K562 (cell line): ENCODE data around the gene ST6GALNAC1. TPM values are rescaled to one million over a fixed set of nuclear protein-coding genes. Genes with fewer than 3 reads are reported as not detected.

Experiments
- C11orf30 ChIP-seq: fragments of 450-650 bp; IDR thresholded peaks from 2 replicates; pipeline ENCODE4 v1.6.1; 2016; ENCODE audit warnings: low read depth, mild to moderate bottlenecking
- CHD2 ChIP-seq: IDR thresholded peaks from 2 replicates; pipeline ENCODE4 v1.6.1; 2011; ENCODE audit warnings: low read depth, low read length
- CXXC5 ChIP-seq: fragments of 250-450 bp; sonication (Bioruptor Pico); IDR thresholded peaks from 2 replicates; pipeline ENCODE4 v1.8.0; 2022; ENCODE audit warnings: inconsistent platforms, mild to moderate bottlenecking, moderate library complexity
- E2F4 ChIP-seq: sonication (generic); formaldehyde crosslinking; IDR thresholded peaks from 2 replicates; pipeline ENCODE4 v1.8.0; 2022; ENCODE audit warnings: mild to moderate bottlenecking, low read depth, missing genetic modification reagents
- ELF1 ChIP-seq: fragments of 200-800 bp; sonication (Bioruptor generic); IDR thresholded peaks from 2 replicates; pipeline ENCODE4 v1.6.1; 2016; ENCODE audit warnings: missing genetic modification characterization, missing compliant biosample characterization
- ETV5 ChIP-seq: sonication (generic); formaldehyde crosslinking; IDR thresholded peaks from 2 replicates; pipeline ENCODE4 v1.4.0; 2020; ENCODE audit warnings: low read depth, mild to moderate bottlenecking, missing genetic modification reagents
- GTF2A2 ChIP-seq: IDR thresholded peaks from 2 replicates; pipeline ENCODE4 v1.6.1; 2016; ENCODE audit warnings: mild to moderate bottlenecking, missing genetic modification characterization, missing compliant biosample characterization
- HMGN3 ChIP-seq: IDR thresholded peaks from 2 replicates; pipeline ENCODE4 v1.6.1; 2011; ENCODE audit warnings: borderline replicate concordance, low read depth, mild to moderate bottlenecking, mixed read lengths, low read length; ENCODE audit not compliant: insufficient read length; ENCODE audit errors: extremely low read depth
- IRF9 ChIP-seq: fragments of 450-650 bp; IDR thresholded peaks from 2 replicates; pipeline ENCODE4 v1.6.1; 2016; ENCODE audit warnings: missing biosample characterization, missing genetic modification characterization
- MECOM ChIP-seq: fragments of 250-450 bp; sonication (Bioruptor Pico); IDR thresholded peaks from 2 replicates; pipeline ENCODE4 v1.8.0; 2022; ENCODE audit warnings: inconsistent platforms
- MEF2D ChIP-seq: conservative IDR thresholded peaks from 2 replicates; pipeline ENCODE4 v1.6.1; 2016; ENCODE audit warnings: low read depth, missing genetic modification characterization, missing compliant biosample characterization
- NFE2 ChIP-seq: IDR thresholded peaks from 2 replicates; pipeline ENCODE4 v1.6.1; 2014; ENCODE audit warnings: antibody characterized with exemption, low read depth
- PTRF ChIP-seq: fragments of 450-650 bp; IDR thresholded peaks from 2 replicates; pipeline ENCODE4 v1.6.1; 2016; ENCODE audit warnings: mild to moderate bottlenecking, missing genetic modification characterization, missing compliant biosample characterization
- RFX1 ChIP-seq: fragments of 450-650 bp; IDR thresholded peaks from 2 replicates; pipeline ENCODE4 v1.6.1; 2016; ENCODE audit warnings: mild to moderate bottlenecking, moderate library complexity
- RFX7 ChIP-seq: fragments of 250-450 bp; sonication (Bioruptor Pico); IDR thresholded peaks from 2 replicates; pipeline ENCODE4 v1.5.1; 2021; ENCODE audit warnings: mild to moderate bottlenecking
- TCF7 ChIP-seq: sonication (generic); IDR thresholded peaks from 2 replicates; pipeline ENCODE4 v1.6.1; 2016; ENCODE audit warnings: antibody characterized with exemption, borderline replicate concordance
- THRA ChIP-seq: fragments of 450-650 bp; IDR thresholded peaks from 2 replicates; pipeline ENCODE4 v1.6.1; 2017; ENCODE audit warnings: mild to moderate bottlenecking, moderate library complexity
- ZBTB33 ChIP-seq: sonication (generic); formaldehyde crosslinking; IDR thresholded peaks from 2 replicates; pipeline ENCODE4 v1.8.1; 2023; ENCODE audit warnings: mild to moderate bottlenecking, missing genetic modification reagents
- ZBTB9 ChIP-seq: fragments of 450-650 bp; formaldehyde crosslinking; IDR thresholded peaks from 2 replicates; pipeline ENCODE4 v1.4.0; 2020; ENCODE audit warnings: mild to moderate bottlenecking, moderate library complexity
- ZNF121 ChIP-seq: sonication (generic); formaldehyde crosslinking; conservative IDR thresholded peaks from 2 replicates; pipeline ENCODE4 v1.8.0; 2022; ENCODE audit warnings: missing genetic modification reagents
- ZNF184 ChIP-seq: sonication (generic); formaldehyde crosslinking; IDR thresholded peaks from 2 replicates; pipeline ENCODE4 v1.5.0; 2020; ENCODE audit warnings: missing genetic modification reagents
- ZNF212 ChIP-seq: fragments of 450-650 bp; formaldehyde crosslinking; IDR thresholded peaks from 2 replicates; pipeline ENCODE4 v1.4.0; 2020; ENCODE audit warnings: mild to moderate bottlenecking
- ZNF77 ChIP-seq: fragments of 250-450 bp; sonication (Bioruptor Pico); IDR thresholded peaks from 2 replicates; pipeline ENCODE4 v1.5.0; 2020
- polyA plus RNA-seq, 8 experiments: library from polyadenylated mRNA; depleted of rRNA in 4 of 8; stranded (reverse) in 5 of 8; unstranded in 3 of 8; fragments of >200 nt; fragmentation: Nextera tagmentation in 2 of 8; fragmentation: Illumina TruSeq in 1 of 8; extraction: Ambion mirVana in 2 of 8; extraction: Trizol in 1 of 8; gene quantifications; 2 replicates each; pipeline versions ENCODE4 v1.2.1 to v1.2.3, GENCODE V29; 2011 to 2014; ENCODE audit warnings: inconsistent platforms in 1 of 8, missing spikeins in 1 of 8
- total RNA-seq, 7 experiments: library from RNA; depleted of rRNA in 6 of 7; stranded (reverse); fragments of >200 nt in 6 of 7; fragmentation: Illumina TruSeq in 2 of 7; extraction: Trizol in 2 of 7; gene quantifications; 2 replicates each; pipeline versions ENCODE4 v1.2.1 to v1.2.3, GENCODE V29; 2011 to 2021; ENCODE audit warnings: low replicate concordance in 1 of 7

The ST6GALNAC1 gene
- total and polyA plus RNA-seq, 9 of the 15 experiments (the other 6 are each of a cell fraction or from before 2014, with no cell fraction given) = 20.6 to 68.4 (median 50.5) TPM

- no peak for TF ChIP-seq E2F4
- TF ChIP-seq ZNF77 (CRISPR knock-in tag) = no peak
- TF ChIP-seq RFX7 (CRISPR knock-in tag) = no peak
- TF ChIP-seq ZNF121 = no peak
- no peak for TF ChIP-seq ZNF212 (CRISPR knock-in tag)
- TF ChIP-seq PTRF (tag) = no peak
- TF ChIP-seq ZBTB9 (CRISPR knock-in tag) = peak; percentile 50; the same call in 1 of the 2 replicates
- TF ChIP-seq CHD2 = no peak
- no peak for TF ChIP-seq THRA
- TF ChIP-seq C11orf30 = peak; percentile 18; the same call in 1 of the 2 replicates
- TF ChIP-seq ZBTB33 (CRISPR knock-in tag) = no peak
- no peak for TF ChIP-seq ELF1 (tag)
- TF ChIP-seq TCF7 = no peak
- no peak for TF ChIP-seq RFX1
- no peak for TF ChIP-seq ZNF184
- TF ChIP-seq NFE2 = peak; percentile 70
- no peak for TF ChIP-seq MEF2D (tag)
- no peak for TF ChIP-seq GTF2A2 (tag)
- no peak for TF ChIP-seq MECOM
- TF ChIP-seq HMGN3 = peak; percentile 30
- TF ChIP-seq IRF9 (tag) = peak; percentile 63
- TF ChIP-seq CXXC5 (CRISPR knock-in tag) = peak; percentile 57
- TF ChIP-seq ETV5 (CRISPR knock-in tag) = no peak
These were observed 2.8 kb downstream of the ST6GALNAC1 start (continued) for GRCh38 chr17:76640550-76641380.
